Caco-2 (cell line): ENCODE results near the gene TUBB4A. TPM values are rescaled to one million over a fixed set of nuclear protein-coding genes. Genes with fewer than 3 reads are reported as not detected.

Source experiments
- BruUV-seq: library from RNA; stranded (reverse); fragments of 400-500 nt; replicated peaks from 2 replicates; lab custom pipeline; 2021; lab: Mats Ljungman, UMichigan
- CTCF ChIA-PET: fragments of 300-600 bp; sonication (Branson Sonifier 250); formaldehyde crosslinking; loops from one replicate; lab custom pipeline; 2022; ENCODE audit warnings: antibody characterized with exemption; lab: Charles Lee
- POLR2A ChIA-PET: fragments of 300-600 bp; sonication (Branson Sonifier 250); formaldehyde crosslinking; loops from one replicate; lab custom pipeline; 2022; ENCODE audit warnings: antibody characterized with exemption; lab: Charles Lee
- DNase-seq, 2 experiments: peaks; one replicate each; pipeline versions ENCODE4 v3.0.0 to v3.0.0-alpha.2; 2020 to 2022
- H3K27me3 ChIP-seq: replicated peaks from 2 replicates; pipeline ENCODE4 v1.6.0; 2011; ENCODE audit warnings: low read length; ENCODE audit not compliant: control insufficient read depth, insufficient read depth
- H3K36me3 ChIP-seq: 2 replicates; pipeline ENCODE4 v1.5.1; 2011; ENCODE audit warnings: low read length; ENCODE audit not compliant: control insufficient read depth, insufficient read depth
- H3K4me1 ChIP-seq: fragments of 250-450 bp; sonication (Bioruptor Pico); 2 replicates; pipeline ENCODE4 v1.5.1; 2020; ENCODE audit warnings: mild to moderate bottlenecking
- H3K4me3 ChIP-seq: 2 replicates; pipeline ENCODE4 v1.5.1; 2011; ENCODE audit warnings: low read depth, mild to moderate bottlenecking, control low read depth, low read length
- H3K9me3 ChIP-seq: fragments of 250-450 bp; sonication (Bioruptor Pico); 2 replicates; pipeline ENCODE4 v1.5.1; 2020; ENCODE audit warnings: mild to moderate bottlenecking, moderate library complexity
- H3K27ac Mint-ChIP-seq: one replicate; pipeline ENCODE4 v1.8.0; 2022; ENCODE audit warnings: mixed read lengths; ENCODE audit not compliant: unreplicated experiment
- H3K27me3 Mint-ChIP-seq: one replicate; pipeline ENCODE4 v1.8.0; 2022; ENCODE audit warnings: mixed read lengths; ENCODE audit not compliant: insufficient read depth, unreplicated experiment
- H3K36me3 Mint-ChIP-seq: one replicate; pipeline ENCODE4 v1.8.0; 2022; ENCODE audit warnings: mild to moderate bottlenecking, mixed read lengths; ENCODE audit not compliant: insufficient read depth, unreplicated experiment
- H3K4me1 Mint-ChIP-seq: one replicate; pipeline ENCODE4 v1.8.0; 2022; ENCODE audit warnings: low read depth, mixed read lengths; ENCODE audit not compliant: unreplicated experiment
- H3K4me3 Mint-ChIP-seq: one replicate; pipeline ENCODE4 v1.8.0; 2022; ENCODE audit warnings: mild to moderate bottlenecking, moderate library complexity, mixed read lengths; ENCODE audit not compliant: unreplicated experiment
- H3K9me3 Mint-ChIP-seq: one replicate; pipeline ENCODE4 v1.8.0; 2022; ENCODE audit warnings: mixed read lengths; ENCODE audit not compliant: unreplicated experiment
- CTCF ChIP-seq, 2 experiments: fragments of 200-600 bp in 1 of 2; IDR thresholded peaks; 1 replicate in 1 of 2; 2 replicates in 1 of 2; pipeline versions ENCODE4 v1.5.1 to v1.8.0; 2011 to 2022; ENCODE audit warnings: antibody characterized with exemption in 1 of 2, control low read depth in 1 of 2, inconsistent platforms in 1 of 2, low read depth in 1 of 2, low read length in 1 of 2, mild to moderate bottlenecking in 1 of 2, moderate library complexity in 1 of 2; ENCODE audit not compliant: insufficient read depth in 1 of 2, severe bottlenecking in 1 of 2, unreplicated experiment in 1 of 2
- intact Hi-C: fragments of 100-400 bp; cut with micrococcal nuclease; formaldehyde crosslinking; loops from one replicate; pipeline ENCODE4 v1.10.0; 2022; ENCODE audit not compliant: unreplicated experiment
- total RNA-seq: library from RNA; stranded (reverse); gene quantifications from 2 replicates; pipeline ENCODE4 v1.2.3, GENCODE V29; 2022

Gene TUBB4A
- total RNA-seq, 1 experiment from 2014 or later: 6.0 TPM

- Histone ChIP-seq H3K27me3 (no peaks in the 10 kb centered on the region), H3K9me3 (no peaks in the 10 kb centered on the region), H3K4me3 (no peak overlapping the region), H3K4me1 (peaks cover 14% of the 10 kb centered on the region), H3K36me3 (no peaks in the 10 kb centered on the region)
- no peak for TF ChIP-seq CTCF (IDR thresholded peaks at IDR 0.05; ENCODE audit: insufficient read depth in 1 of 2, low read depth in 1 of 2, low read length in 1 of 2, severe bottlenecking in 1 of 2, unreplicated experiment in 1 of 2)
- H3K36me3 Mint-ChIP-seq: peaks cover 23% of the 10 kb centered on the region
- CTCF ChIA-PET: interaction anchor here (0.6 kb wide), 1 partner anchor 13 kb away, joined by 3 read pairs; the partner anchor contains the start of gene TNFSF9
- no TSS peak for BruUV-seq
- H3K9me3 Mint-ChIP-seq: no peaks in the 10 kb centered on the region
- POLR2A ChIA-PET: interaction anchor here (0.6 kb wide), 1 partner anchor 12 kb away, joined by 4 read pairs; the partner anchor contains the start of gene TNFSF9
- no peaks in the 10 kb centered on the region for H3K27me3 Mint-ChIP-seq
- peaks cover 18% of the 10 kb centered on the region for H3K4me1 Mint-ChIP-seq
- peak overlapping the region; percentile 20 for H3K4me3 Mint-ChIP-seq
- H3K27ac Mint-ChIP-seq: peak overlapping the region; percentile 42
- DNase-seq: no peak
- intact Hi-C loops: no loop called here
Observed at GRCh38 chr19:6518145-6518911, 16.2 kb upstream of the TUBB4A start.

- POLR2A ChIA-PET: interaction anchor here (0.7 to 1.0 kb wide), 3 partner anchors 14 to 114 kb away, joined by 3 to 4 read pairs (median 4); partner anchors contain the start of gene TNFSF9
- TF ChIP-seq CTCF (IDR thresholded peaks at IDR 0.05; ENCODE audit: insufficient read depth in 1 of 2, low read depth in 1 of 2, low read length in 1 of 2, severe bottlenecking in 1 of 2, unreplicated experiment in 1 of 2): peak; percentile 92 to 94
- Histone ChIP-seq H3K9me3 (no peaks in the 10 kb centered on the region), H3K4me1 (peaks cover 28% of the 10 kb centered on the region), H3K36me3 (no peaks in the 10 kb centered on the region), H3K4me3 (peak overlapping the region; percentile 65), H3K27me3 (no peaks in the 10 kb centered on the region)
- H3K4me1 Mint-ChIP-seq: peaks cover 21% of the 10 kb centered on the region
- H3K9me3 Mint-ChIP-seq: no peaks in the 10 kb centered on the region
- peaks cover 23% of the 10 kb centered on the region for H3K36me3 Mint-ChIP-seq
- intact Hi-C loops: loop anchor here (1.0 to 2.0 kb wide), 4 partner anchors 117 to 347 kb away; partner anchors contain the start of gene SH2D3A
- DNase-seq: peak; percentile 87 to 93
- peak overlapping the region; percentile 90 for H3K4me3 Mint-ChIP-seq
- BruUV-seq: no TSS peak
- CTCF ChIA-PET: interaction anchor here (0.6 to 1.8 kb wide), 15 partner anchors 9 to 347 kb away, joined by 3 to 15 read pairs (median 4); partner anchors contain the start of genes GPR108 and TNFSF9
- peak overlapping the region; percentile 42 for H3K27ac Mint-ChIP-seq
- H3K27me3 Mint-ChIP-seq: no peaks in the 10 kb centered on the region
Observed at GRCh38 chr19:6516659-6517291, 14.7 kb upstream of the TUBB4A start.
